RWPE2 (cell line): ENCODE results near the gene KMT2C.

ENCODE experiments used
- ATAC-seq: fragments of 200-7000 bp; cut with Tn5 transposase; 3 replicates; pipeline ENCODE4 v1.9.1; 2021; ENCODE audit warnings: low read depth
- DNase-seq: peaks from one replicate; pipeline ENCODE4 v3.0.0-alpha.2; 2020; ENCODE audit warnings: low spot score
- H3K27ac ChIP-seq: fragments of 450-650 bp; 2 replicates; pipeline ENCODE4 v1.5.1; 2017; ENCODE audit warnings: mild to moderate bottlenecking; ENCODE audit not compliant: poor library complexity, severe bottlenecking
- H3K27me3 ChIP-seq: fragments of 250-450 bp; sonication (Bioruptor Pico); 2 replicates; pipeline ENCODE4 v1.5.1; 2021; ENCODE audit warnings: mild to moderate bottlenecking, moderate library complexity; ENCODE audit not compliant: insufficient read depth, poor library complexity, severe bottlenecking
- H3K36me3 ChIP-seq: fragments of 250-450 bp; sonication (Bioruptor Pico); 2 replicates; pipeline ENCODE4 v1.5.1; 2020; ENCODE audit warnings: low read depth, mild to moderate bottlenecking, moderate library complexity
- H3K4me1 ChIP-seq: fragments of 250-450 bp; sonication (Bioruptor Pico); 2 replicates; pipeline ENCODE4 v1.5.1; 2021; ENCODE audit warnings: mild to moderate bottlenecking, moderate library complexity; ENCODE audit not compliant: insufficient read depth, poor library complexity, severe bottlenecking
- H3K4me3 ChIP-seq: fragments of 250-450 bp; sonication (Bioruptor Pico); 2 replicates; pipeline ENCODE4 v1.5.1; 2021; ENCODE audit warnings: mild to moderate bottlenecking, moderate library complexity; ENCODE audit not compliant: severe bottlenecking
- H3K9me3 ChIP-seq: fragments of 250-450 bp; sonication (Bioruptor Pico); 2 replicates; pipeline ENCODE4 v1.5.1; 2021; ENCODE audit warnings: mild to moderate bottlenecking, moderate library complexity; ENCODE audit not compliant: severe bottlenecking
- CTCF ChIP-seq: fragments of 450-650 bp; IDR thresholded peaks from one replicate; pipeline ENCODE4 v1.5.1; 2017; ENCODE audit warnings: mild to moderate bottlenecking, moderate library complexity; ENCODE audit not compliant: poor library complexity, severe bottlenecking

KMT2C gene

GRCh38 chr7:152136686-152137085 is 299.1 kb downstream of the KMT2C start:
- Histone ChIP-seq H3K27me3 (no peaks in the 10 kb centered on the region), H3K9me3 (no peaks in the 10 kb centered on the region), H3K4me3 (no peak overlapping the region), H3K27ac (no peak overlapping the region), H3K36me3 (peaks cover 50% of the 10 kb centered on the region), H3K4me1 (no peaks in the 10 kb centered on the region)
- ATAC-seq (no peak), DNase-seq (no peak)
- no peak for TF ChIP-seq CTCF

- TF ChIP-seq CTCF: no peak
- no peak for DNase-seq
- no peaks in the 10 kb centered on the region for H3K27me3 ChIP-seq
- no peaks in the 10 kb centered on the region for H3K4me1 ChIP-seq
- H3K4me3 ChIP-seq: no peak overlapping the region
- peaks cover 36% of the 10 kb centered on the region for H3K36me3 ChIP-seq
- H3K27ac ChIP-seq: no peak overlapping the region
- ATAC-seq: no peak
- H3K9me3 ChIP-seq: no peaks in the 10 kb centered on the region
These were observed 302.0 kb downstream of the KMT2C start for GRCh38 chr7:152133804-152134203.

- no peak for TF ChIP-seq CTCF
- no peaks in the 10 kb centered on the region for H3K4me1 ChIP-seq
- H3K4me3 ChIP-seq: no peak overlapping the region
- H3K9me3 ChIP-seq: no peaks in the 10 kb centered on the region
- DNase-seq: no peak
- no peak for ATAC-seq
- no peaks in the 10 kb centered on the region for H3K27me3 ChIP-seq
- H3K36me3 ChIP-seq: peaks cover 29% of the 10 kb centered on the region
- H3K27ac ChIP-seq: no peak overlapping the region
These were observed 303.0 kb downstream of the KMT2C start for GRCh38 chr7:152132812-152133211.

- Histone ChIP-seq H3K27me3 (no peaks in the 10 kb centered on the region), H3K36me3 (peaks cover 25% of the 10 kb centered on the region), H3K4me1 (no peaks in the 10 kb centered on the region), H3K4me3 (no peak overlapping the region), H3K27ac (no peak overlapping the region), H3K9me3 (no peaks in the 10 kb centered on the region)
- no peak for ATAC-seq
- DNase-seq: no peak
- no peak for TF ChIP-seq CTCF
These were observed 303.8 kb downstream of the KMT2C start for GRCh38 chr7:152131981-152132494.

GRCh38 chr7:152130658-152131590 is 304.9 kb downstream of the KMT2C start:
- Histone ChIP-seq H3K4me1 (no peaks in the 10 kb centered on the region), H3K27ac (no peak overlapping the region), H3K36me3 (peaks cover 24% of the 10 kb centered on the region), H3K4me3 (no peak overlapping the region), H3K9me3 (no peaks in the 10 kb centered on the region), H3K27me3 (no peaks in the 10 kb centered on the region)
- no peak for TF ChIP-seq CTCF
- ATAC-seq: no peak
- DNase-seq: no peak
